Left kidney (tissue), 2 donors: ENCODE measurements around the gene ADPRS. TPM values are rescaled to one million over a fixed set of nuclear protein-coding genes. Genes with fewer than 3 reads are reported as not detected.

ENCODE experiments used
- DNase-seq: peaks from one replicate; pipeline ENCODE4 v3.0.0-alpha.2; 2013
- polyA plus RNA-seq: library from polyadenylated mRNA; unstranded; fragments of 120-200 nt; gene quantifications from one replicate; pipeline ENCODE4 v1.2.1, GENCODE V29; 2013; ENCODE audit not compliant: insufficient read length

The ADPRS gene
- polyA plus RNA-seq, 1 donor = 28.6 TPM

DNA sequence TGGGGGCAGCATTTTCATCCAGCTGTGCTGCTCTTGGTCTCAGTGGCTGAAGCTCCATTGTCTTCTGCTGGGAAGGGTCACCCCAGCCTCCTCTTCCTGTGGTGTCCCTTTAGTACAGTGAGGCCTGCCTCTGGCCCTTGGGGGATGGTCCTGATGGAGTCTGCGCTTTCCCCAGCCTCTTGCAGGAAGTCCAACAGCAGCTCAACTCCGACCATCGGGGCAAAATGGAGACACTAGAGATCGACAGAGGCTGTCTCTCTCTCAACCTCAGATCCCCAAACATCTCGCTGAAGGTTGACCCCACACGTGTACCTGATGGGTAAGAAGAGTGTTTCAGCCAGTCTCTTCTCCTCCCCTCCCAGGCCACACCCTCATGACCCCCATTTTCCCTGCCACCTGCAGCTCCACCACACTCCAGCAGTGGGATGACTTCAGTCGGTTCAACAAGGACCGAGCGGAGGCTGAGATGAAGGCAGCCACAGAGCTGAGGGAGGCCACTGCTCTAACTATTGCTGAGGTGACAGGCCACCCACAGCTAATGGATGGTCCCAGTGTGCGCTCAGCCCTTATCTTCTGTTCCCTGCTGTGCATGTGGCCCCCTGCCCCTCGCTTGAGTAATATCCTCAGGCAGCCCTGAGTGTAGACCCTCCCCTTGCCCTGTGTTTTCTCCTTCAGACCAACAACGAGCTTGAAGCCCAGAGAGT, 2.0 kb upstream of the ADPRS start:
- no peak for DNase-seq

DNA sequence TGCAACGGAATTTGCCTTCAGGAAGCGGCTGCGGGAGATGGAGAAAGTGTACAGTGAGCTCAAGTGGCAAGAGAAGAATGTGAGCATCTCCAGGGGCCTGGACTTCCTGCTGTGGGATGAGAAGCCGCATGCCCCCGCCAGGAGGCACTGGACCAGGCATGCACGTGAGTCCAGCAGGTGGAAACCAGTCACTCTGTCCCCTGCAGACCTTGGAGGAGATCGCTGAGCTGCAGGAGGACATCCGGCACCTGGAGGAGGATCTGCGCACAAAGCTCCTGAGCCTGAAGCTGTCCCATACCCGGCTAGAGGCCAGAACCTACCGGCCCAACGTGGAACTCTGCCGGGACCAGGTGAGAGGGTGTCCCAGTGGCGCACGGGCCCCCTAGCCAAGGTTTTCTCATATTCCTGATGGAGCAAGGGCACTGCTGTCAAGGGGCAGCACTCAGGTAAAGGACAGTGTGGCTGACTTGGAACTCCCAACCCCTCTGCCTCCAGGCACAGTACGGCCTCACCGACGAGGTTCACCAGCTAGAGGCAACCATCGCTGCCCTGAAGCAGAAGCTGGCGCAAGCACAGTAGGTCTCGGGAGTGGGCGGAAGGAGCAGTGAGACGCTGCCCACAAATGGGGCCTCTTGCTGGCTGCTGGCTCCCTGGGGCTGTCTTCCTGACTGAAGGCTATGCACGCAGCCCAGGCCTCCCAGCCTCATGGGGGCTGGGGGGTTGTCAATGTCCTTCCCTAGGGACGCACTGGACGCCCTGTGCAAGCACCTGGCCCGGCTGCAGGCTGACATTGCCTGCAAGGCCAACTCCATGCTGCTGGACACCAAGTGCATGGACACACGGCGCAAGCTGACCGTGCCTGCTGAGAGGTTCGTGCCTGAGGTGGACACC, 1.2 kb upstream of the ADPRS start:
- no peak for DNase-seq

DNA sequence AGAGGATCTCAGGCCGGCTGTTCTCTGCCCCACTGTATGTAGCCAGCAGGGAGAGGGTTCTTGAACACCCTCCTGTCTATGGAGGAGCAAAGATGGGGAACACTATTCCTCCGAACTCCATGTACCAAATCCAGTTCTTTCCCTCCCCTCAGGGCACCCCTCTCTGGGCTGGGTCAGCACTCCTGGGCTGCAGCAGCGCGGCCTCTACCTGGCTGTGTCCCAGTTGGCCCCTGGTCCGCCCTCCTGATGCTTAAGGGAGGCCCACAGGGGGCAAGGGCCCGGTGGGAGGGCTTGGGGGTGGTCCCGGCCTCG, 471 bp upstream of the ADPRS start:
- no peak for DNase-seq

DNA sequence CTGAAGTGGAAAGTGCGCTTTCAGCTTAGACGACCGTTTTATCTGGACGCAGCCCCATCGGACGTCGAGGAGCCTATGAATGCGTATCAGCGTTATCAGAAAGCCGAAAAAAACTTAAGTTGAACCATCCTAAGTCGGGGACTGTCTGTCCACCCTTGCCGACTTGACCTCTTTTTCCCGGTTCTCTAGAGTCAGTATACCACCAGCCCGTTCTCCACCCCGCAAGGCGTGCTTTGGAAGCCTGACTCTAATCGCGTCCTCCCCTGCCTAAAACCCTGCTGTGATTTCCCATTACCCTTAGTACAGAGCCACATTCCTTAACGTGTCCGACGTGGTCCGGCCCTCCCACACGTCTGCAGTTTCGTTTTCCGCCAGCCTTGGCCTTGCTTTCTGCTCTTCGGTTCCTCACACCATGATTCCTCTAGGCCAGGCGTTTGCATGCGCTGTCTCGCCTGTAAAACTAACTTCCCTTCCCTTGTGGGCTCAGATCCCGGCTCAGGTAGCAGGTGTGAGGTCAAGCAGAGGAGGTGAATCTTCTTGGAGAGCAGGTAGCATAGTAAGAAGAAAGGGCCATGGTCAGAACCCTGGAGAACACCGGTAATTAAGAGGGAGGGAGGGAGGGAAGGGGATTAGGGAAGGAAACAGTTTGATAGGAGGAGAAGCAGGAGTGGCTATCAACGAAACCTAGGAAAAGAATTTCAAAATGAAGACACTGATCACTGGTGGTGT, 865 bp downstream of the ADPRS start:
- no peak for DNase-seq

- no peak for DNase-seq
Measured at GRCh38 chr1:36091141-36091540, 2.4 kb downstream of the ADPRS start.

DNA sequence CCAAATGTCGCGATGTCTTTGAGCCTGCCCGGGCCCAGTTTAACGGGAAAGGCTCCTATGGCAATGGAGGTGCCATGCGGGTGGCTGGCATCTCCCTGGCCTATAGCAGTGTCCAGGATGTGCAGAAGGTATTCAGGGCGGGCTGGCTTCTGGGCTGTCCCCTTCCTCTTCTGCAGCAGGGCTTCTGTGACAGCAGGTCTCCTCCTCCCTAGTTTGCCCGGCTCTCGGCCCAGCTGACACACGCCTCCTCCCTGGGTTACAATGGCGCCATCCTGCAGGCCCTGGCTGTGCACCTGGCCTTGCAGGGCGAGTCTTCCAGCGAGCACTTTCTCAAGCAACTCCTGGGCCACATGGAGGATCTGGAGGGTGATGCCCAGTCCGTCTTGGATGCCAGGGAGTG, 3.0 kb downstream of the ADPRS start:
- DNase-seq = no peak

GRCh38 chr1:36092166-36092797, 3.6 kb downstream of the ADPRS start:
- no peak for DNase-seq

GRCh38 chr1:36092798-36093185, 4.1 kb downstream of the ADPRS start:
- DNase-seq = no peak

DNA sequence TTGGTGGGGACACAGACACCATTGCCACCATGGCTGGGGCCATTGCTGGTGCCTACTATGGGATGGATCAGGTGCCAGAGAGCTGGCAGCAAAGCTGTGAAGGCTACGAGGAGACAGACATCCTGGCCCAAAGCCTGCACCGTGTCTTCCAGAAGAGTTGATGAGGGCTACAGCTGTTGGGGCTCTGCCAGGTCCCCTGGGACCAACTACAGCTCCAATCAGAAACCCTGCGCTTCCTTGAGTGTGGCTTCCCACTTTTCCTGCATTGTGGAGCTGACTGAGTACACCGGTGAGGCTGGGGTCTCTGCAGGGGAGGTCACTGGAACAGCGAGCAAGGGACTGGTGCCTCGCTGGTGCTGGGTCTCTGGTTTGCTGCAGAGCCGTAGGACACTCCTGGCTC, 4.5 kb downstream of the ADPRS start:
- no peak for DNase-seq

DNA sequence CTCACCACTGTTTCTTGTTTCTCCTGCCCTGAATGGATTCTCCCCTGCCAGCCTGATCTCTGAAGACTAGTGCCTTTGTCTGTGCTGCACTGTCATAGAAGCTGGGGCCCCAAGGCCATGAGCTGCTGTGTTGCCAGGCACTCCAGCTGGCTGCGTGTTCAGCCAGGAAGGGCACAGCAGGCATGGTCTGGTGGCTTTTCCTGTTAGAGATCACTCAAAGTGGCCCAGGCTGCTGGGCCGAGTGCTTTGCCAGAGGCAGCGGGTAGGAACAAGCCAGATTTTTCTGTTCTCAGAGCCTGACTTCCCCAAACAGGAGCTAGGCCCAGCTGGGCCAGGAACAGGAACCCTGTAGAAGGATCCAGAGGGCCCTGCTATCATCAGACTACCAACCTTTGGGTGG, 5.2 kb downstream of the ADPRS start:
- no peak for DNase-seq

DNA sequence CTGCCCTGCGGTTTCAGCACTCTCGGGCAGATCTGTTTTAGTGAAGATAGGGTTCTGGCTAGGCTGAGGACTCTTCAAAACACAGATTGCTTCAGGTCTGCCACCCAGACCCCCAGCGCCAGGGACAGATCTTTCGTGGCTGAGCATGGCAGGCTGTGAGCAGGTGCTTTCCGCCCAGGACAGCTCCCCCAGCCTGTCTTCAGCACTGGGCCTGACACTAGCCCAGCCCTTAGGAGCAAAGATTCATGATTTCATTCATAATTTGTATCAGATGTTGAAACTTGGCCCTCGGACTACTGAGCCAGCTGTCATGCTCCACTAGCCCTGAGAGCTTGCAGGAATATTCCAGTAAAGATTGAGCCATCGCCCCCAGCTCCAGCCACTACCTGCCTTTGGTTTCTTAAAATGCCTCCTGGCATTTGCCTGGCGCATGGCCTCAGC, 5.9 kb downstream of the ADPRS start:
- DNase-seq = no peak

- no peak for DNase-seq
Measured at GRCh38 chr1:36095760-36096405, 7.2 kb downstream of the ADPRS start.

DNA sequence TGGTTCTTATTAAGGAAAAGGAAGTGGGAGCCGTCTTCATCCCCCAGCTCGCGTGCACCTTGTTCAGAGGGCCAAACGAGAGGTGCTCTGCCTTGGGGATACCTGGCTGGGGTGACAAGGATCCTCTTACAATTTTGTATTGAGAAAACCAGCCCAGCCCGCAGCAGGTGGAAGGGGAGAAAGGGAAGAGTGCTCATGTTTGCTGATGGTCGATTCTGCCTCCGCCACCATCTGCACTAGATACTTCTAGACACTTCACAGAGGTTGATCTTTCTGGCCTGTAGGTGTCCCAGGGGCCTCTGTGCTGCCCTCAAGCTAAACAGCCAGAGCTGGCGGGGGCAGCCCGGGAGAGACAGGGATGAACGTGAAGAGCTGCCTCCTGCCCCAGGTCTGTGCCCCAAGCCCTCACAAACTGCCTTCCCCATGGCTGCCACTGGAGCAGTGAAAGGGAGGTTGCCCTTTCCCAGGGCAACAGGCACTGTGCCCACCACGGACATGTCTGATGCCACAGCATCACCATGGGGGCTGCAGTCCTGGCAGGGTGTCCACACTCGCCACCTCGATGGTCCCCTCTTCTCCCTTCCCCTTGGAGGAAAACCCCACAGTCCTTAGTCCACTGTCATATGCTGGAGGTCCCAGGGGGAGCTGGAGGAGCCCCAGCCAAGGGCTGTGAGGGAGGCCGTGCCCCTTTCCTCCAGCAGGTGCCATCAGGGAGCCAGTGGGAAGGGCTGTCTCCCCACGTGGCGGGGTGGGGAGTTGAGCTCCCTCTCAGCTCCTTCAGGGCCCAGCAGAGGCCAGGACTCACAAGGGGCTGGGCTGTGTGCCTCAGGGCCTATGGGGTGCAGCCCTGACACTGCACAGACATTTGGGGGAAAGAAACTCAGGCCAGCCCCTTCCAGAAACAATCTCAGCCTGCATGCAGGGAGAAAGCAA, 8.1 kb downstream of the ADPRS start:
- DNase-seq = no peak

GRCh38 chr1:36097693-36098585, 9.2 kb downstream of the ADPRS start:
- no peak for DNase-seq

DNA sequence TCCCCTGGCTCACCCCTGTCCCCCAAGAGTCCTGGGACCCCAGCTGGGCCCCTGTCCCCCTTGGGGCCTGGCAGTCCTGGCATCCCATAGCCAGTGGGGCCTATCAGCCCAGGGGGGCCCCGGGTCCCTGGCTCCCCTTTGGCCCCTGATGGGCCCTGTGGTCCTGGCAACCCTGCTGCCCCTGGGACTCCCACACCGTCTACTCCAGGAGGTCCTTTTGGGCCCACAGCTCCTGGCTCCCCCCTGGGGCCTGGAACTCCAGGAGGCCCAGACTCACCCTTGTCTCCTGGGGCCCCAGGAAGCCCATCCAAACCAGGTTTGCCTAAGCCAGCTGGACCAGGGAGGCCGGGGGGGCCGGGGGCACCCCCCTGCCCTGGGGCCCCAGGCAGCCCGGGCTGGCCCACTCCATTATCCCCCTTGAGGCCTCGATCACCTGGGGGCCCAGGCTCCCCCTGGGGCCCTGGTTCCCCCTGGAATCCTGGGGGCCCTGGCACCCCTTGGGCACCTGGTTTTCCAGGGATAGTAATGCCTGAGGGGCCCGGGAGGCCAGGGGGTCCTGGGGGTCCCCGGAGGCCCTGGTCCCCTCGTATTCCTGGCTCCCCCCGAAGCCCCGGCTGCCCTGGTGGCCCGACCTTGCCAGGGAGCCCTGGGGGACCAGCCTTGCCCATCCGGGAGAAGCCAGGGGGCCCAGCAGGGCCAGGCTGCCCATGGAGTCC, 10.1 kb downstream of the ADPRS start:
- DNase-seq = no peak

GRCh38 chr1:36099681-36100341, 11.1 kb downstream of the ADPRS start:
- peak; percentile 71 for DNase-seq

GRCh38 chr1:36100376-36100775, 11.7 kb downstream of the ADPRS start:
- no peak for DNase-seq

- no peak for DNase-seq
Measured at GRCh38 chr1:36101546-36101945, 12.9 kb downstream of the ADPRS start.

GRCh38 chr1:36106269-36106668, 17.6 kb downstream of the ADPRS start:
- no peak for DNase-seq
